HEK293 (cell line): ENCODE results near the gene PHRF1.
A peak's percentile ranks its signal among the peaks of the same experiment; 100 is the strongest.

Source experiments
- BCL11B ChIP-seq: fragments of 450-650 bp; formaldehyde crosslinking; IDR thresholded peaks from 2 replicates; pipeline ENCODE4 v1.5.1; 2016; ENCODE audit warnings: low read depth, missing biosample characterization, missing genetic modification characterization
- EGR2 ChIP-seq: fragments of 450-650 bp; formaldehyde crosslinking; IDR thresholded peaks from 2 replicates; pipeline ENCODE4 v1.5.1; 2016; ENCODE audit warnings: low read depth, missing biosample characterization, missing genetic modification characterization
- KLF1 ChIP-seq: fragments of 450-650 bp; formaldehyde crosslinking; IDR thresholded peaks from 2 replicates; pipeline ENCODE4 v1.5.1; 2016; ENCODE audit warnings: missing biosample characterization, missing genetic modification characterization
- REST ChIP-seq: fragments of 450-650 bp; formaldehyde crosslinking; IDR thresholded peaks from 2 replicates; pipeline ENCODE4 v1.5.1; 2016; ENCODE audit warnings: missing biosample characterization, missing genetic modification characterization
- ZFP3 ChIP-seq: fragments of 450-650 bp; formaldehyde crosslinking; IDR thresholded peaks from 2 replicates; pipeline ENCODE4 v1.5.1; 2016; ENCODE audit warnings: low read depth, missing biosample characterization, missing genetic modification characterization
- ZIC2 ChIP-seq: fragments of 450-650 bp; formaldehyde crosslinking; IDR thresholded peaks from 2 replicates; pipeline ENCODE4 v1.5.1; 2016; ENCODE audit warnings: missing biosample characterization, missing genetic modification characterization
- ZNF114 ChIP-seq: fragments of 450-650 bp; formaldehyde crosslinking; IDR thresholded peaks from 2 replicates; pipeline ENCODE4 v1.5.0; 2017; ENCODE audit warnings: missing biosample characterization, missing genetic modification characterization
- ZNF174 ChIP-seq: fragments of 450-650 bp; formaldehyde crosslinking; IDR thresholded peaks from 2 replicates; pipeline ENCODE4 v1.5.0; 2017; ENCODE audit warnings: missing biosample characterization, mild to moderate bottlenecking, missing genetic modification characterization
- ZNF18 ChIP-seq: fragments of 450-650 bp; formaldehyde crosslinking; IDR thresholded peaks from 2 replicates; pipeline ENCODE4 v1.5.1; 2016; ENCODE audit warnings: missing biosample characterization, missing genetic modification characterization
- ZNF341 ChIP-seq: fragments of 450-650 bp; formaldehyde crosslinking; IDR thresholded peaks from 2 replicates; pipeline ENCODE4; 2016; ENCODE audit warnings: low read depth, missing biosample characterization, missing genetic modification characterization
- ZNF416 ChIP-seq: fragments of 450-650 bp; formaldehyde crosslinking; IDR thresholded peaks from 2 replicates; pipeline ENCODE4 v1.5.1; 2016; ENCODE audit warnings: missing biosample characterization, missing genetic modification characterization
- ZNF501 ChIP-seq: fragments of 450-650 bp; formaldehyde crosslinking; IDR thresholded peaks from 2 replicates; pipeline ENCODE4 v1.5.1; 2016; ENCODE audit warnings: missing biosample characterization, missing genetic modification characterization
- ZNF521 ChIP-seq: fragments of 450-650 bp; formaldehyde crosslinking; IDR thresholded peaks from 2 replicates; pipeline ENCODE4 v1.5.1; 2017; ENCODE audit warnings: missing biosample characterization, mild to moderate bottlenecking, missing genetic modification characterization
- ZNF670 ChIP-seq: fragments of 450-650 bp; formaldehyde crosslinking; IDR thresholded peaks from 2 replicates; pipeline ENCODE4 v1.5.1; 2016; ENCODE audit warnings: missing biosample characterization, missing genetic modification characterization, low read depth
- ZNF692 ChIP-seq: fragments of 450-650 bp; formaldehyde crosslinking; IDR thresholded peaks from 2 replicates; pipeline ENCODE4 v1.5.1; 2016; ENCODE audit warnings: missing biosample characterization, missing genetic modification characterization
- ZNF777 ChIP-seq: fragments of 450-650 bp; formaldehyde crosslinking; IDR thresholded peaks from 2 replicates; pipeline ENCODE4 v1.5.1; 2017; ENCODE audit warnings: missing biosample characterization, missing genetic modification characterization, borderline replicate concordance
- ZNF830 ChIP-seq: fragments of 450-650 bp; IDR thresholded peaks from 2 replicates; pipeline ENCODE4 v1.5.0; 2018; ENCODE audit warnings: missing biosample characterization, missing genetic modification characterization, low read depth, mild to moderate bottlenecking, moderate library complexity
- ZNF843 ChIP-seq: fragments of 450-650 bp; formaldehyde crosslinking; IDR thresholded peaks from 2 replicates; pipeline ENCODE4 v1.5.1; 2016; ENCODE audit warnings: missing biosample characterization, missing genetic modification characterization
- TF ChIP-seq, protein P1 (sequence below): fragments of 450-650 bp; formaldehyde crosslinking; IDR thresholded peaks from 2 replicates; pipeline ENCODE4 v1.5.1; 2016; ENCODE audit warnings: missing biosample characterization, missing genetic modification characterization
- TF ChIP-seq, protein P2 (sequence below): fragments of 450-650 bp; formaldehyde crosslinking; IDR thresholded peaks from 2 replicates; pipeline ENCODE4 v1.5.1; 2016; ENCODE audit warnings: missing biosample characterization, missing genetic modification characterization
- TF ChIP-seq, protein P3 (sequence below): fragments of 450-650 bp; formaldehyde crosslinking; IDR thresholded peaks from 2 replicates; pipeline ENCODE4 v1.5.1; 2016; ENCODE audit warnings: missing biosample characterization, missing genetic modification characterization
- TF ChIP-seq, protein P4 (sequence below): fragments of 450-650 bp; formaldehyde crosslinking; conservative IDR thresholded peaks from 2 replicates; pipeline ENCODE4 v1.5.1; 2016; ENCODE audit warnings: low read depth, missing biosample characterization, missing genetic modification characterization

Gene PHRF1

GRCh38 chr11:606245-606644 is 30.0 kb downstream of the PHRF1 start (continued):
- TF ChIP-seq, protein P1, sequence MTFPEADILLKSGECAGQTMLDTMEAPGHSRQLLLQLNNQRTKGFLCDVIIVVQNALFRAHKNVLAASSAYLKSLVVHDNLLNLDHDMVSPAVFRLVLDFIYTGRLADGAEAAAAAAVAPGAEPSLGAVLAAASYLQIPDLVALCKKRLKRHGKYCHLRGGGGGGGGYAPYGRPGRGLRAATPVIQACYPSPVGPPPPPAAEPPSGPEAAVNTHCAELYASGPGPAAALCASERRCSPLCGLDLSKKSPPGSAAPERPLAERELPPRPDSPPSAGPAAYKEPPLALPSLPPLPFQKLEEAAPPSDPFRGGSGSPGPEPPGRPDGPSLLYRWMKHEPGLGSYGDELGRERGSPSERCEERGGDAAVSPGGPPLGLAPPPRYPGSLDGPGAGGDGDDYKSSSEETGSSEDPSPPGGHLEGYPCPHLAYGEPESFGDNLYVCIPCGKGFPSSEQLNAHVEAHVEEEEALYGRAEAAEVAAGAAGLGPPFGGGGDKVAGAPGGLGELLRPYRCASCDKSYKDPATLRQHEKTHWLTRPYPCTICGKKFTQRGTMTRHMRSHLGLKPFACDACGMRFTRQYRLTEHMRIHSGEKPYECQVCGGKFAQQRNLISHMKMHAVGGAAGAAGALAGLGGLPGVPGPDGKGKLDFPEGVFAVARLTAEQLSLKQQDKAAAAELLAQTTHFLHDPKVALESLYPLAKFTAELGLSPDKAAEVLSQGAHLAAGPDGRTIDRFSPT (tag by site-specific recombination), result no peak
- TF ChIP-seq ZNF521 (tag by site-specific recombination) (no peak), REST (tag by site-specific recombination) (no peak), ZNF114 (tag by site-specific recombination) (no peak), ZNF18 (tag by site-specific recombination) (no peak), BCL11B (no peak), EGR2 (tag by site-specific recombination) (peak; percentile 23; the same call in 1 of the 2 replicates), ZFP3 (tag by site-specific recombination) (no peak), ZNF692 (tag by site-specific recombination) (no peak), ZNF670 (no peak), ZNF341 (tag by site-specific recombination) (no peak), ZNF416 (tag by site-specific recombination) (no peak), ZNF830 (tag by site-specific recombination) (no peak), ZNF174 (tag by site-specific recombination) (no peak), ZNF501 (tag by site-specific recombination) (no peak), ZNF843 (tag by site-specific recombination) (no peak), KLF1 (tag by site-specific recombination) (no peak), ZNF777 (tag by site-specific recombination) (no peak), ZIC2 (tag by site-specific recombination) (peak; percentile 87)
- TF ChIP-seq, protein P2, sequence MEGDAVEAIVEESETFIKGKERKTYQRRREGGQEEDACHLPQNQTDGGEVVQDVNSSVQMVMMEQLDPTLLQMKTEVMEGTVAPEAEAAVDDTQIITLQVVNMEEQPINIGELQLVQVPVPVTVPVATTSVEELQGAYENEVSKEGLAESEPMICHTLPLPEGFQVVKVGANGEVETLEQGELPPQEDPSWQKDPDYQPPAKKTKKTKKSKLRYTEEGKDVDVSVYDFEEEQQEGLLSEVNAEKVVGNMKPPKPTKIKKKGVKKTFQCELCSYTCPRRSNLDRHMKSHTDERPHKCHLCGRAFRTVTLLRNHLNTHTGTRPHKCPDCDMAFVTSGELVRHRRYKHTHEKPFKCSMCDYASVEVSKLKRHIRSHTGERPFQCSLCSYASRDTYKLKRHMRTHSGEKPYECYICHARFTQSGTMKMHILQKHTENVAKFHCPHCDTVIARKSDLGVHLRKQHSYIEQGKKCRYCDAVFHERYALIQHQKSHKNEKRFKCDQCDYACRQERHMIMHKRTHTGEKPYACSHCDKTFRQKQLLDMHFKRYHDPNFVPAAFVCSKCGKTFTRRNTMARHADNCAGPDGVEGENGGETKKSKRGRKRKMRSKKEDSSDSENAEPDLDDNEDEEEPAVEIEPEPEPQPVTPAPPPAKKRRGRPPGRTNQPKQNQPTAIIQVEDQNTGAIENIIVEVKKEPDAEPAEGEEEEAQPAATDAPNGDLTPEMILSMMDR, result no peak
- TF ChIP-seq, protein P3, sequence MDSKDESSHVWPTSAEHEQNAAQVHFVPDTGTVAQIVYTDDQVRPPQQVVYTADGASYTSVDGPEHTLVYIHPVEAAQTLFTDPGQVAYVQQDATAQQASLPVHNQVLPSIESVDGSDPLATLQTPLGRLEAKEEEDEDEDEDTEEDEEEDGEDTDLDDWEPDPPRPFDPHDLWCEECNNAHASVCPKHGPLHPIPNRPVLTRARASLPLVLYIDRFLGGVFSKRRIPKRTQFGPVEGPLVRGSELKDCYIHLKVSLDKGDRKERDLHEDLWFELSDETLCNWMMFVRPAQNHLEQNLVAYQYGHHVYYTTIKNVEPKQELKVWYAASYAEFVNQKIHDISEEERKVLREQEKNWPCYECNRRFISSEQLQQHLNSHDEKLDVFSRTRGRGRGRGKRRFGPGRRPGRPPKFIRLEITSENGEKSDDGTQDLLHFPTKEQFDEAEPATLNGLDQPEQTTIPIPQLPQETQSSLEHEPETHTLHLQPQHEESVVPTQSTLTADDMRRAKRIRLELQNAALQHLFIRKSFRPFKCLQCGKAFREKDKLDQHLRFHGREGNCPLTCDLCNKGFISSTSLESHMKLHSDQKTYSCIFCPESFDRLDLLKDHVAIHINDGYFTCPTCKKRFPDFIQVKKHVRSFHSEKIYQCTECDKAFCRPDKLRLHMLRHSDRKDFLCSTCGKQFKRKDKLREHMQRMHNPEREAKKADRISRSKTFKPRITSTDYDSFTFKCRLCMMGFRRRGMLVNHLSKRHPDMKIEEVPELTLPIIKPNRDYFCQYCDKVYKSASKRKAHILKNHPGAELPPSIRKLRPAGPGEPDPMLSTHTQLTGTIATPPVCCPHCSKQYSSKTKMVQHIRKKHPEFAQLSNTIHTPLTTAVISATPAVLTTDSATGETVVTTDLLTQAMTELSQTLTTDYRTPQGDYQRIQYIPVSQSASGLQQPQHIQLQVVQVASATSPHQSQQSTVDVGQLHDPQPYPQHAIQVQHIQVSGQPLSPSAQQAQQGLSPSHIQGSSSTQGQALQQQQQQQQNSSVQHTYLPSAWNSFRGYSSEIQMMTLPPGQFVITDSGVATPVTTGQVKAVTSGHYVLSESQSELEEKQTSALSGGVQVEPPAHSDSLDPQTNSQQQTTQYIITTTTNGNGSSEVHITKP, result no peak
- TF ChIP-seq, protein P4, sequence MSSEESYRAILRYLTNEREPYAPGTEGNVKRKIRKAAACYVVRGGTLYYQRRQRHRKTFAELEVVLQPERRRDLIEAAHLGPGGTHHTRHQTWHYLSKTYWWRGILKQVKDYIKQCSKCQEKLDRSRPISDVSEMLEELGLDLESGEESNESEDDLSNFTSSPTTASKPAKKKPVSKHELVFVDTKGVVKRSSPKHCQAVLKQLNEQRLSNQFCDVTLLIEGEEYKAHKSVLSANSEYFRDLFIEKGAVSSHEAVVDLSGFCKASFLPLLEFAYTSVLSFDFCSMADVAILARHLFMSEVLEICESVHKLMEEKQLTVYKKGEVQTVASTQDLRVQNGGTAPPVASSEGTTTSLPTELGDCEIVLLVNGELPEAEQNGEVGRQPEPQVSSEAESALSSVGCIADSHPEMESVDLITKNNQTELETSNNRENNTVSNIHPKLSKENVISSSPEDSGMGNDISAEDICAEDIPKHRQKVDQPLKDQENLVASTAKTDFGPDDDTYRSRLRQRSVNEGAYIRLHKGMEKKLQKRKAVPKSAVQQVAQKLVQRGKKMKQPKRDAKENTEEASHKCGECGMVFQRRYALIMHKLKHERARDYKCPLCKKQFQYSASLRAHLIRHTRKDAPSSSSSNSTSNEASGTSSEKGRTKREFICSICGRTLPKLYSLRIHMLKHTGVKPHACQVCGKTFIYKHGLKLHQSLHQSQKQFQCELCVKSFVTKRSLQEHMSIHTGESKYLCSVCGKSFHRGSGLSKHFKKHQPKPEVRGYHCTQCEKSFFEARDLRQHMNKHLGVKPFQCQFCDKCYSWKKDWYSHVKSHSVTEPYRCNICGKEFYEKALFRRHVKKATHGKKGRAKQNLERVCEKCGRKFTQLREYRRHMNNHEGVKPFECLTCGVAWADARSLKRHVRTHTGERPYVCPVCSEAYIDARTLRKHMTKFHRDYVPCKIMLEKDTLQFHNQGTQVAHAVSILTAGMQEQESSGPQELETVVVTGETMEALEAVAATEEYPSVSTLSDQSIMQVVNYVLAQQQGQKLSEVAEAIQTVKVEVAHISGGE (tag by site-specific recombination), result no peak
